Fibroblast of pulmonary artery (primary cell): ENCODE measurements around the gene XXYLT1.
"Not testable (repeated sequence)": the region's sequence is repeated elsewhere in the genome, so short reads cannot be mapped to it uniquely, and the experiment has no call there.

Experiments used
- DNase-seq: peaks from one replicate; pipeline ENCODE4 v3.0.0-alpha.2; 2010; ENCODE audit warnings: low read depth
- H3K4me3 ChIP-seq: replicated peaks from 2 replicates; pipeline ENCODE4 v1.5.1; 2011; ENCODE audit warnings: low read depth, mild to moderate bottlenecking, control low read depth, low read length, moderate library complexity
- TF ChIP-seq, protein P1 (sequence below): IDR thresholded peaks from 2 replicates; pipeline ENCODE4 v1.5.1; 2011; ENCODE audit warnings: mild to moderate bottlenecking, control low read depth, low read length, inconsistent platforms; ENCODE audit errors: missing control alignments

Gene XXYLT1

DNA sequence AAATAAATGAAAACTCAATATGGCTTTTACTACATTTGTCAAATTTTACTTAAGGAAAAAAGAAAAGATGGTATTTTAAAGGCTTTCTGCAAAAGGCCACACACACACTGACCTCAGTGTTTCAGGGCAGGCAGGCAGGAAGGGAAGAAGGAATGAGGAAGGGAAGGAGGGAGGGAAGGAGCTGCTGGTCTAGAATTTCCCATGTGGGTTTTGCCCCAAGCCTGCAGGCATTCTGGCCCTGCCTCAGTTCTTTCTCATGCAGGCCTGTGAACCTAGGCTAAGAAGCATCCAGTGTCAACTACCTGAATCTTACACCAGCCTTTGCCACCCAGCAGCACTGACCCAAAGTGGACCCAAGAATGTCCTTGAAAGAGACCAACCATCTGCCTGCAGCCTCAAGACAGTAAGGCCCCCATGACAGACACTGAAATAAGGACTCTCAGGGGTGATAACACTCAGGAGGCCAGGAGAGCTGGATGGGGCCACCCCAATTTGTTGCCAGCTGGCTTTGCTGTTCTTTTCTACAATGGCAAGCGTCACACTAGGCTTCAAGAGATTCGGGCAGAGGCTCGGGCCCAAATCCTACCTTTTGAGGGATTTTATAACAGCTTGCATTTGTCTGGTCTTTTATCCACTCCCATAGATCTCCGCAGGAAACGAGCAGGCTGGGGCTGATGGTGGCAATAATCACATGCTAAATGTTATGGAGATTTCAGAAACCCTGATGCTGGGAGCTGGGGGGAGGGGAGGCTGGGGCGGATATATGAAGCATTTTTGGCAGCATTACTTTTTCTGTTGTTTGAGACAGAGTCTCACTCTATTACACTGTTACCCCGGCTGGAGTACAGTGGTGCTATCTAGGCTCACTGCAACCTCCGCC, 51.4 kb downstream of the XXYLT1 start:
- DNase-seq, result no peak
- TF ChIP-seq, protein P1, sequence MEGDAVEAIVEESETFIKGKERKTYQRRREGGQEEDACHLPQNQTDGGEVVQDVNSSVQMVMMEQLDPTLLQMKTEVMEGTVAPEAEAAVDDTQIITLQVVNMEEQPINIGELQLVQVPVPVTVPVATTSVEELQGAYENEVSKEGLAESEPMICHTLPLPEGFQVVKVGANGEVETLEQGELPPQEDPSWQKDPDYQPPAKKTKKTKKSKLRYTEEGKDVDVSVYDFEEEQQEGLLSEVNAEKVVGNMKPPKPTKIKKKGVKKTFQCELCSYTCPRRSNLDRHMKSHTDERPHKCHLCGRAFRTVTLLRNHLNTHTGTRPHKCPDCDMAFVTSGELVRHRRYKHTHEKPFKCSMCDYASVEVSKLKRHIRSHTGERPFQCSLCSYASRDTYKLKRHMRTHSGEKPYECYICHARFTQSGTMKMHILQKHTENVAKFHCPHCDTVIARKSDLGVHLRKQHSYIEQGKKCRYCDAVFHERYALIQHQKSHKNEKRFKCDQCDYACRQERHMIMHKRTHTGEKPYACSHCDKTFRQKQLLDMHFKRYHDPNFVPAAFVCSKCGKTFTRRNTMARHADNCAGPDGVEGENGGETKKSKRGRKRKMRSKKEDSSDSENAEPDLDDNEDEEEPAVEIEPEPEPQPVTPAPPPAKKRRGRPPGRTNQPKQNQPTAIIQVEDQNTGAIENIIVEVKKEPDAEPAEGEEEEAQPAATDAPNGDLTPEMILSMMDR, result no peak
- no peak overlapping the region for H3K4me3 ChIP-seq

DNA sequence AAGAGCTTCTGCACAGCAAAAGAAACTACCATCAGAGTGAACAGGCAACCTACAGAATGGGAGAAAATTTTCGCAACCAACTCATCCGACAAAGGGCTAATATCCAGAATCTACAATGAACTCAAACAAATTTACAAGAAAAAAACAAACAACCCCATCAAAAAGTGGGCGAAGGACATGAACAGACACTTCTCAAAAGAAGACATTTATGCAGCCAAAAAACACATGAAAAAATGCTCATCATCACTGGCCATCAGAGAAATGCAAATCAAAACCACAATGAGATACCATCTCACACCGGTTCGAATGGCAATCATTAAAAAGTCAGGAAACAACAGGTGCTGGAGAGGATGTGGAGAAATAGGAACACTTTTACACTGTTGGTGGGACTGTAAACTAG, 52.6 kb downstream of the XXYLT1 start:
- H3K4me3 ChIP-seq, DNase-seq: not testable (repeated sequence)

DNA sequence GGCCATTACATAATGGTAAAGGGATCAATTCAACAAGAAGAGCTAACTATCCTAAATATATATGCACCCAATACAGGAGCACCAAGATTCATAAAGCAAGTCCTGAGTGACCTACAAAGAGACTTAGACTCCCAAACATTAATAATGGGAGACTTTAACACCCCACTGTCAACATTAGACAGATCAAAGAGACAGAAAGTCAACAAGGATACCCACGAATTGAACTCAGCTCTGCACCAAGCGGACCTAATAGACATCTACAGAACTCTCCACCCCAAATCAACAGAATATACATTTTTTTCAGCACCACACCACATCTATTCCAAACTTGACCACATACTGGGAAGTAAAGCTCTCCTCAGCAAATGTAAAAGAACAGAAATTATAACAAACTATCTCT, 55.4 kb downstream of the XXYLT1 start:
- DNase-seq, H3K4me3 ChIP-seq: not testable (repeated sequence)

DNA sequence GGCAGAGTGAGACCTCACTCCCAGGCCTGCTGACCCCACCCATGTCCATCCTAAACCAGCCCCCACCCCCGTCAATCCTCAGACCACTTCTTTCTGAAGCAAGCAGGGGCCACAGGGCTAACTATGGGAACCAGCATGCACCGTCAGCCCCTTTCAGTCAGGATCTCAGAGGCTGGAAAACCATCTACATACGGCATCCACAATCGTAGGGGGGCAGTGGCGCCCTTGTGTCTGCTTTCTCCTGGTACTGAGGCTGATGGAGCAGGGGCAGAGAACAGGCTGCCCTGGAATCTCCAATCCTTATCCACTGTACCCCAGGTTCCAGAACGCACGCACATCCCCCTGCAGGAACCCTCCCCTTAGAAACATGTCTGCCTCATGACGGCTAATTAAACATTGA, 56.6 kb downstream of the XXYLT1 start:
- TF ChIP-seq, protein P1, result no peak
- H3K4me3 ChIP-seq, result no peak overlapping the region
- no peak for DNase-seq

DNA sequence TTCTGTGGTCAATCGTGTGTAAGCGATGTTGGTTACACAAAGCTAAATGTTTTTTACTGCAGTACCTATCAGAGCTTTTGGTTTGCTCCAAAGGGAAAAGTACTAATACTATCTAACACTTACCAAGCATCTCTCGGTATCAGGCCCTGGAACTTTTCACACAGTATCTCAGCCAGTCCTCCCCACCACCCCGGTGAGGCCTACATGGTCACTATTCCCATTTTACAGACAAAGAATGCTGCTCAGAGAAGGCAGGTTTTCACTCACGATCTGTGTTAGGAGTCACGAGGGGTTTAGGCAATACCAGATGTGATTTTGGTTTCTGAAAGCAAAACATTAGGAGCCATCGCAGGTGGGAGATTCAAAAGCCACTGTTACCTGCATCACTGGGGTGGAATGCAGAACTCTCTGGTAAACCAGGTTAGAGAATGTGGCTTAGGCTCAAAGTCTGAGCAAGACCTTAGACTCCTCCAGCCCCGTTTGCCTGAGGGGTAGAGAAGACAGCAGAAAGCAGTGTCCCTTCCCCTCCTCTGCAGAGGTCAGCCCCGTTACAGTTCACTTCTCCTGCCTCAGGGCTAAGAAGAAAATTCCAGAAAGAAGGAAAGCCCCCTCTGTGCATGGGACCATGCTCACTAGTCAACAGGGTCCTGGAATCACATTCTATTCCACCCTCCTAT, 57.2 kb downstream of the XXYLT1 start:
- TF ChIP-seq, protein P1, result no peak
- H3K4me3 ChIP-seq, result no peak overlapping the region
- no peak for DNase-seq

DNA sequence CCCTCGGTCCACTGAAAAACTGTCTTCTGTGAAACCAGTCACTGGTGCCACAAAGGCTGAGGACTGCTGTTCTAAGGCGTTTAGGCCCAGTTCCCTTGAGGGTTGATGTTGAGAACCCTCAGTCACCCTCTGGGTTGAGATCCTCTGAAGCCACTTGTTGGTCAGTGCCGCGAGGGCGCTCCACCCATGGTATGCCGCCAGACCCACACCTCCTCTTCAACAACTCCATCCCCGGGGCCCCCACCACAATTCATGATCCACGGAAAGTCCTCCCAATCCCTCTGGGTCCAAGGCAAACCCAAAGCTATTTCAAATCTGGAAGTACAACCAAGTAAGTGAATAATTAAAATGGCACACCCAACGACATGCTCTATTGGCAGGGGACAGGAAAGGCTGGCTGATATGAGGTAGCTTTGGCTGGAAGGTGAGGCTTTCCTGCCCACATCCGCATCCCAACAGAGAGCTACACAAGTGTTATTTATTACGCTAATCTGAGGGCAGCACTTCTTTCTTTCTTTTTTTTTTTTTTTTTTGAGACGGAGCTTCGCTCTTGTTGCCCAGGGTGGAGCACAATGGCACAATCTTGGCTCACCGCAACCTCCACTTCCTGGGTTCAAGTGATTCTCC, 58.1 kb downstream of the XXYLT1 start:
- no peak overlapping the region for H3K4me3 ChIP-seq
- DNase-seq, result no peak
- TF ChIP-seq, protein P1, result no peak

DNA sequence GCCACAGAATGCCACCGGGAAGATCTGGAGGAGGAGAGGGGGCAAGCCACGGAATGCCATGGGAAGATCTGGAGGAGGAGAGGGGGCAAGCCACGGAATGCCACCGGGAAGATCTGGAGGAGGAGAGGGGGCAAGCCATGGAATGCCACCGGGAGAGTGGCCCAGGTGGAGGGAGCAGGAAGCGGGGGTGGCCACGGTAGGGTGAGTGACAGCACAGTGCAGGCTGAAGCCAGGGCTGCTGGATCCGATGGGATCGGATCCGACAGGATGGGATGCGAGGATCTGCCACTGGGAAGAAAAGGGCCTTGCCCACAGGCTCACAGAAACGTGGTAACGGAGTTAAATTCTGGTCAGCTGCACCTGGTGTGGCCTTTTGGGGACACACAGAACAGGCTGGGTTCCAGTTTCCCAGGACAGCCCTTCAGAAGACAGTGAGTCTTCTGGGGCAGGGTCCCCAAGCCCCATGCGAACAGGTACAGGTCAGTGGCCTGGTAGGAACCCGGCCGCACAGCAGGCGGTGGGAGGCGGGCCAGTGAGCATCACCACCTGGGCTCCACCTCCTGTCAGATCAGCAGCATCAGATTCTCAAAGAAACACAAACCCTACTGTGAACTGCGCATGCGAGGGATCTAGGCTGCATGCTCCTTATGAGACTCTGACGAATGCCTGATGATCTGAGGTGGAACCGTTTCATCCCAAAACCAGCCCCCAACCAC, 58.8 kb downstream of the XXYLT1 start:
- no peak overlapping the region for H3K4me3 ChIP-seq
- DNase-seq, result no peak
- TF ChIP-seq, protein P1, result no peak
